Stimulated activated CD4-positive, alpha-beta T cell treated with anti-CD3 and anti-CD28 coated beads, Interleukin-4, amount 100 ng/mL, for 48 hours (primary cell): ENCODE measurements around the gene DYNC2LI1.

Source experiments
- DNase-seq, 2 donors: peaks; one replicate each; pipeline ENCODE4 v3.0.0-alpha.2; 2020; ENCODE audit warnings: low read depth in 2 of 2

DYNC2LI1 gene

GRCh38 chr2:43818761-43819160 lies 44.9 kb downstream of the DYNC2LI1 start:
- DNase-seq, result peak in 1 of 2 donors; percentile 4

- no peak for DNase-seq
Observed at GRCh38 chr2:43819491-43820163, 45.8 kb downstream of the DYNC2LI1 start.

- DNase-seq, result no peak
Observed at GRCh38 chr2:43822839-43823238, 49.0 kb downstream of the DYNC2LI1 start.

- no peak for DNase-seq
Observed at GRCh38 chr2:43823751-43824150, 49.9 kb downstream of the DYNC2LI1 start.

GRCh38 chr2:43824512-43824911 lies 50.7 kb downstream of the DYNC2LI1 start:
- no peak for DNase-seq

GRCh38 chr2:43824951-43825493 lies 51.2 kb downstream of the DYNC2LI1 start:
- DNase-seq, result no peak

- DNase-seq, result no peak
Observed at GRCh38 chr2:43825841-43826240, 52.0 kb downstream of the DYNC2LI1 start.

- no peak for DNase-seq
Observed at GRCh38 chr2:43826305-43827250, 52.7 kb downstream of the DYNC2LI1 start.

- DNase-seq, result no peak
Observed at GRCh38 chr2:43831543-43832294, 57.9 kb downstream of the DYNC2LI1 start.

- DNase-seq, result no peak
Observed at GRCh38 chr2:43832457-43832856, 58.6 kb downstream of the DYNC2LI1 start.

- DNase-seq, result no peak
Observed at GRCh38 chr2:43837033-43837432, 63.2 kb downstream of the DYNC2LI1 start.

- DNase-seq, result no peak
Observed at GRCh38 chr2:43837831-43838559, 64.2 kb downstream of the DYNC2LI1 start.

GRCh38 chr2:43838560-43839267 lies 64.9 kb downstream of the DYNC2LI1 start, which contains the start of the genes ABCG5 and ABCG8:
TSS of gene ABCG5 (minus strand) at chr2:43838839. CDS start at chr2:43838679, 160 bp downstream.
TSS of gene ABCG8 (plus strand) at chr2:43838971. CDS start at chr2:43839054, 83 bp downstream.
- DNase-seq, result no peak

- DNase-seq, result no peak
Observed at GRCh38 chr2:43839776-43840564, 66.1 kb downstream of the DYNC2LI1 start.

GRCh38 chr2:43840965-43841364 lies 67.1 kb downstream of the DYNC2LI1 start:
- DNase-seq, result no peak

GRCh38 chr2:43841949-43842865 lies 68.4 kb downstream of the DYNC2LI1 start:
- DNase-seq, result no peak

GRCh38 chr2:43842866-43843226 lies 69.0 kb downstream of the DYNC2LI1 start:
- no peak for DNase-seq

- DNase-seq, result no peak
Observed at GRCh38 chr2:43845181-43845580, 71.3 kb downstream of the DYNC2LI1 start.
